Stomach smooth muscle (tissue), 2 donors: ENCODE data around the gene SPIN2A.
"Not testable (repeated sequence)": the region's sequence is repeated elsewhere in the genome, so short reads cannot be mapped to it uniquely, and the experiment has no call there.

Source experiments
- H3K27ac ChIP-seq: one replicate; pipeline ENCODE4 v1.7.0; 2013; ENCODE audit warnings: mild to moderate bottlenecking, low read length, inconsistent platforms
- H3K27me3 ChIP-seq, 2 donors: one replicate each; pipeline ENCODE4 v1.7.0; 2013; ENCODE audit warnings: low read length in 2 of 2; ENCODE audit not compliant: insufficient read depth in 2 of 2, control insufficient read depth in 1 of 2
- H3K36me3 ChIP-seq, 2 donors: one replicate each; pipeline ENCODE4 v1.7.0; 2013; ENCODE audit warnings: low read length in 2 of 2; ENCODE audit not compliant: control insufficient read depth in 2 of 2, insufficient read depth in 2 of 2
- H3K4me1 ChIP-seq: one replicate; pipeline ENCODE4 v1.7.0; 2013; ENCODE audit warnings: low read length; ENCODE audit not compliant: control insufficient read depth, insufficient read depth
- H3K4me3 ChIP-seq, 2 donors: one replicate each; pipeline ENCODE4 v1.7.0; 2013; ENCODE audit warnings: low read length in 2 of 2
- H3K9ac ChIP-seq, 2 donors: one replicate each; pipeline ENCODE4 v1.7.0; 2013; ENCODE audit warnings: low read length in 2 of 2, mild to moderate bottlenecking in 1 of 2
- H3K9me3 ChIP-seq, 2 donors: one replicate each; pipeline ENCODE4 v1.7.0; 2013; ENCODE audit warnings: low read length in 2 of 2; ENCODE audit not compliant: control insufficient read depth in 2 of 2
- donor health status: healthy.
- donor health status: Pancreatic carcinoma.

SPIN2A gene

GRCh38 chrX:57137073-57137472 lies at the start of gene SPIN2A:
SPIN2A (minus strand) TSS chrX:57137397; CDS start chrX:57136597, 800 bp downstream.
- not testable (repeated sequence) for H3K9me3 ChIP-seq, H3K4me1 ChIP-seq, H3K27ac ChIP-seq, H3K9ac ChIP-seq, H3K36me3 ChIP-seq, H3K27me3 ChIP-seq
- H3K4me3 ChIP-seq = peak within 1 kb of the TSS; percentile 35 to 65

- Histone ChIP-seq H3K4me1 (no peaks in the 10 kb centered on the region), H3K4me3 (no peak overlapping the region), H3K9ac (no peak overlapping the region), H3K27me3 (no peaks in the 10 kb centered on the region), H3K9me3 (no peaks in the 10 kb centered on the region), H3K36me3 (no peaks in the 10 kb centered on the region), H3K27ac (no peak overlapping the region)
These were observed 41.4 kb upstream of the SPIN2A start for GRCh38 chrX:57178605-57179004.

GRCh38 chrX:57177070-57177469 lies 39.9 kb upstream of the SPIN2A start:
- Histone ChIP-seq H3K27me3 (no peaks in the 10 kb centered on the region), H3K4me1 (no peaks in the 10 kb centered on the region), H3K36me3 (no peaks in the 10 kb centered on the region), H3K4me3 (no peak overlapping the region), H3K9ac (no peak overlapping the region), H3K9me3 (no peaks in the 10 kb centered on the region), H3K27ac (no peak overlapping the region)

GRCh38 chrX:57172544-57172943 lies 35.3 kb upstream of the SPIN2A start:
- Histone ChIP-seq H3K4me1 (no peaks in the 10 kb centered on the region), H3K4me3 (no peak overlapping the region), H3K27me3 (no peaks in the 10 kb centered on the region), H3K27ac (no peak overlapping the region), H3K36me3 (no peaks in the 10 kb centered on the region), H3K9ac (no peak overlapping the region), H3K9me3 (no peaks in the 10 kb centered on the region)

DNA sequence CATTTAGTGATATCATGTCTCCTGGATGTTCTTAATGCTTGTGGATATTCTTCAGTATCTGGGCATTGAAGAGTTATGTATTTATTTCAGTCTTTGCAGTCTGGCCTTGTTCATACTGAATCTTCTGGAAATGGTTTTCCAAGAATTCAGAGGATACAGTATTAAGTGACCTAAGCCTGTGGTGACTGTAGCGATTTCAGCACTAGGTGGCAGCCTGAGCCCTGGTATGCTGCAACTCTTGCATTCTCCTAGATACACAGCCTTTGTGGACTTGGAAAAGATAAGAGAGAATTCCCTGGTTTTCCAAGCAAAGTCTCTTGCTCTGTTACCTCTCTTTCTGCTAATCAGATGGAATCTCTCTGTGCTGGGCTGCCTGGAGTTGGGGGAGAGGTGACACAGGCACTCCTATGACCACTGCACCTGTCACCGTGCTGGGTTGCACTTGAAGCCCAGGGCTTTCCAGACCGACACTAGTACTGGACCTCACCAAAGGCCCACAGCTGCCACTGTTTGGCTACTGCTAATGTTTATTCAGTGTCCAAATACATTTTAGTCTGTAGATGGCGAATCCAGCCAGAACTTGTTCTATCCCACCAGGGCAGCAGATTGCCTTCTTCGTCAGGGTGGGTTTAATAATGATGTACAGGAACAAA lies 19.3 kb upstream of the SPIN2A start:
- Histone ChIP-seq H3K9ac (no peak overlapping the region), H3K9me3 (no peaks in the 10 kb centered on the region), H3K4me1 (peaks cover 2% of the 10 kb centered on the region), H3K36me3 (no peaks in the 10 kb centered on the region), H3K27me3 (peaks cover 0 to 2% of the 10 kb centered on the region in 2 donors), H3K27ac (no peak overlapping the region), H3K4me3 (no peak overlapping the region)

DNA sequence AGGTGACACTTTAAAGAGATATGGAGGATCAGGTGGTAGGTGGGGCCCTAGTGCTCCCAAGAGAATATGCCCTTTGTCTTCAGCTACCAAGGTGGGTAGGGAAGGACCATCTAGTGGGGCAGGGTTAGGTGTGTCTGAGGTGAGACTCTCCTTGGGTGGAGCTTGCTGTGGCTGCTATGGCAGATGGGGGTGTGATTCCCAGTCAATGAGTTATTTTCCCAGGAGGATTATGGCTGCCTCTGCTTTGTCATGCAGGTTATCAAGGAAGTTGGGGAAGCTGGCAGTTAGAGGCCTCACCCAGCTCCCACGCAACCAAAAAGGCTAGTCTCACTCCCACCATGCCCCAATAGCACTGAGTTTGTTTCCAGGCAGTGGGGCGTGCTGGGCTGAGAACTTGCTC lies 18.0 kb upstream of the SPIN2A start:
- peaks cover 2% of the 10 kb centered on the region for H3K4me1 ChIP-seq
- peaks cover 0 to 2% of the 10 kb centered on the region in 2 donors for H3K27me3 ChIP-seq
- no peak overlapping the region for H3K27ac ChIP-seq
- H3K9me3 ChIP-seq = no peaks in the 10 kb centered on the region
- no peak overlapping the region for H3K4me3 ChIP-seq
- H3K9ac ChIP-seq = no peak overlapping the region
- no peaks in the 10 kb centered on the region for H3K36me3 ChIP-seq

DNA sequence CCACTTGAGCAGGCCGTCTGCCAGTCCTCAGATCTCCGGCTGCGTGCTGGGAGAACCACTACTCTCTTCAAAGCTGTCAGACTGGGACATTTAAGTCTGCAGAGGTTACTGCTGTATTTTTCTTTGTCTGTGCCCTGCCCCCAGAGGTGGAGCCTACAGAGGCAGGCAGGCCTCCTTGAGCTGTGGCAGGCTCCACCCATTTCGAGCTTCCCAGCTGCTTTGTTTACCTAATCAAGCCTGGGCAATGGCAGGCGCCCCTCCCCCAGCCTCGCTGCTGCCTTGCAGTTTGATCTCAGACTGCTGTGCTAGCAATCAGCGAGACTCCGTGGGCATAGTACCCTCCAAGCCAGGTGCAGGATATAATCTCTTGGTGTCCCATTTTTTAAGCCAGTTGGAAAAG lies 15.0 kb upstream of the SPIN2A start:
- H3K27ac ChIP-seq, H3K9ac ChIP-seq, H3K9me3 ChIP-seq, H3K4me1 ChIP-seq, H3K36me3 ChIP-seq, H3K27me3 ChIP-seq, H3K4me3 ChIP-seq: not testable (repeated sequence)

DNA sequence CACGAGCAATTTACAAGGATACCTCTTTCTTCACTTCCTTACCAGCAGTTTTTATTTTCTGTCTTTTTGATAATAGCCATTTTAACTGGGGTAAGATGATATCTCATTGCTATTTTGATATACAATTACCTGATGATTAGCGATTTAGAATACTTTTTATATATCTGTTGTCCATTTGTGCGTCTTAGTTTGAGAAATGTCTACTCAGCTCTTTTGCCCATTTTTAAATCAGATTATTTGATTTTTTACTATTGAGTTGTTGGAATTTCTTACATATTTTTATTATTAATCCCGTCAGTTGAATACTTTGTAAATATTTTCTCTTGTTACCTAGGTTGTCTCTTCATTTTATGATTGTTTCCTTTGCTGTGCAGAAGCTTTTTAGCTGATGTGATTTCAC lies 1.5 kb upstream of the SPIN2A start:
- Histone ChIP-seq H3K4me3 (no peak overlapping the region), H3K9ac (no peak overlapping the region), H3K27ac (no peak overlapping the region), H3K4me1 (no peaks in the 10 kb centered on the region), H3K27me3 (no peaks in the 10 kb centered on the region), H3K9me3 (no peaks in the 10 kb centered on the region), H3K36me3 (no peaks in the 10 kb centered on the region)

- no peaks in the 10 kb centered on the region for H3K9me3 ChIP-seq
- no peak overlapping the region for H3K27ac ChIP-seq
- H3K4me3 ChIP-seq = peak overlapping the region; percentile 35 to 65
- no peaks in the 10 kb centered on the region for H3K27me3 ChIP-seq
- no peaks in the 10 kb centered on the region for H3K4me1 ChIP-seq
- H3K36me3 ChIP-seq = no peaks in the 10 kb centered on the region
- H3K9ac ChIP-seq = no peak overlapping the region
These were observed 304 bp upstream of the SPIN2A start for GRCh38 chrX:57137501-57137900.

GRCh38 chrX:57136589-57136988 lies 608 bp downstream of the SPIN2A start:
- peak overlapping the region; percentile 35 to 65 for H3K4me3 ChIP-seq
- not testable (repeated sequence) for H3K9ac ChIP-seq, H3K9me3 ChIP-seq, H3K4me1 ChIP-seq, H3K36me3 ChIP-seq, H3K27me3 ChIP-seq, H3K27ac ChIP-seq

DNA sequence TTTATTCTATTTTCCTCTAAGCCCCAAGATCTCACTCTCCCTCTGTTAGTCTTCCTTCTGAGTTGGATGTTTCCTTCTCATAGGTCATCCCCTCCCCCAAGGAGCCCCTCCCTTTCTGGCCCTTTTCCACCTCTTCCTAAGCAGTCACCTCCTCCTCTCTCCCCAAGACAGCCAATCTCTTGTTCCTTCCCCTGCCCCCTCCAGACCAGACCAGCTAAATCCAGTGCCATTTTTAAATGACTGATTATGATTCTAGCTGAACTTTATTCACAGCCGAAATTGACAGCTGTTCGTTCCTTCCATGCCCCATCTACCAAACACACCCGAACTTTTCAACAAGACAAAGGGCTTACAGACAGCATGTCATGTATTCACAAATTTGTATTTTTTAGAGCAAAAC lies 1.9 kb downstream of the SPIN2A start:
- H3K27me3 ChIP-seq = no peaks in the 10 kb centered on the region
- H3K4me3 ChIP-seq = no peak overlapping the region
- no peaks in the 10 kb centered on the region for H3K4me1 ChIP-seq
- H3K9me3 ChIP-seq = no peaks in the 10 kb centered on the region
- no peak overlapping the region for H3K9ac ChIP-seq
- H3K36me3 ChIP-seq = no peaks in the 10 kb centered on the region
- no peak overlapping the region for H3K27ac ChIP-seq
